CD4-positive, alpha-beta T cell (primary cell): ENCODE data around the gene RYR2. TPM values are rescaled to one million over a fixed set of nuclear protein-coding genes. Genes with fewer than 3 reads are reported as not detected.

Source experiments
- ATAC-seq: fragments of 200-7000 bp; cut with Tn5 transposase; one replicate; pipeline ENCODE4 v1.10.0; 2022; ENCODE audit warnings: mild to moderate bottlenecking; ENCODE audit not compliant: poor library complexity
- CTCF ChIA-PET: fragments of 350-600 bp; sonication (Branson Sonifier 250); formaldehyde crosslinking; loops from one replicate; lab custom pipeline; 2021; ENCODE audit warnings: antibody characterized with exemption, inconsistent platforms; lab: Charles Lee
- POLR2A ChIA-PET: fragments of 350-600 bp; sonication (Branson Sonifier 250); formaldehyde crosslinking; loops from one replicate; lab custom pipeline; 2021; ENCODE audit warnings: antibody characterized with exemption, inconsistent platforms; lab: Charles Lee
- DNase-seq, 14 experiments: peaks; one replicate each; pipeline ENCODE4 v3.0.0-alpha.2; 2013 to 2020; ENCODE audit warnings: mixed read lengths in 2 of 14
- H3K27ac ChIP-seq, 2 donors: one replicate each; pipeline versions ENCODE4 v1.5.1 to v1.7.0; 2013; ENCODE audit warnings: low read length in 2 of 2, low read depth in 1 of 2, mild to moderate bottlenecking in 1 of 2
- H3K27me3 ChIP-seq, 2 experiments: 1 replicate in 1 of 2; 2 replicates in 1 of 2; pipeline versions ENCODE4 v1.6.1 to v1.7.0; 2013; ENCODE audit warnings: low read length in 2 of 2, control low read depth in 1 of 2, mild to moderate bottlenecking in 1 of 2, moderate library complexity in 1 of 2; ENCODE audit not compliant: insufficient read depth in 2 of 2, control insufficient read depth in 1 of 2
- H3K36me3 ChIP-seq: one replicate; pipeline ENCODE4 v1.6.1; 2013; ENCODE audit warnings: low read length, control low read depth; ENCODE audit not compliant: insufficient read depth
- H3K4me1 ChIP-seq: one replicate; pipeline ENCODE4 v1.6.1; 2013; ENCODE audit warnings: low read length, control low read depth; ENCODE audit not compliant: insufficient read depth
- H3K4me3 ChIP-seq: one replicate; pipeline ENCODE4 v1.5.1; 2013; ENCODE audit warnings: mild to moderate bottlenecking, low read length, moderate library complexity
- H3K9me3 ChIP-seq, 2 experiments: 1 replicate in 1 of 2; 2 replicates in 1 of 2; pipeline versions ENCODE4 v1.6.1 to v1.7.0; 2013; ENCODE audit warnings: low read length in 2 of 2, mild to moderate bottlenecking in 2 of 2, control low read depth in 1 of 2, moderate library complexity in 1 of 2; ENCODE audit not compliant: control insufficient read depth in 1 of 2, insufficient read depth in 1 of 2
- H3K27ac Mint-ChIP-seq: one replicate; pipeline ENCODE4 v1.8.0; 2020; ENCODE audit warnings: mixed read lengths
- H3K27me3 Mint-ChIP-seq: one replicate; pipeline ENCODE4 v1.8.0; 2021; ENCODE audit warnings: mixed read lengths
- H3K36me3 Mint-ChIP-seq: one replicate; pipeline ENCODE4 v1.8.0; 2021; ENCODE audit warnings: low read depth, mixed read lengths
- H3K4me1 Mint-ChIP-seq: one replicate; pipeline ENCODE4 v1.8.0; 2021; ENCODE audit warnings: low read depth, mixed read lengths
- H3K4me3 Mint-ChIP-seq: one replicate; pipeline ENCODE4 v1.8.0; 2020; ENCODE audit warnings: mild to moderate bottlenecking, mixed read lengths
- H3K9me3 Mint-ChIP-seq: one replicate; pipeline ENCODE4 v1.8.0; 2020; ENCODE audit warnings: mixed read lengths
- CTCF ChIP-seq: fragments of 200-600 bp; IDR thresholded peaks from one replicate; pipeline ENCODE4 v1.8.0; 2022; ENCODE audit warnings: antibody characterized with exemption, mild to moderate bottlenecking
- intact Hi-C, 2 experiments: fragments of 100-400 bp; cut with DNase I in 1 of 2; cut with micrococcal nuclease in 1 of 2; formaldehyde crosslinking; loops; one replicate each; pipeline versions ENCODE4 v1.15.1 to v1.9.0; 2023 to 2025; cut with DNase I, micrococcal nuclease
- total RNA-seq, 174 experiments: library from RNA in 2 of 174; stranded (reverse) in 2 of 174; gene quantifications; one replicate each; pipeline ENCODE4 v1.2.3 and lab custom pipeline; 2021 to 2026

The RYR2 gene
- total RNA-seq, 2 experiments from 2014 or later: not detected

GRCh38 chr1:237171454-237172117 is 129.6 kb downstream of the RYR2 start:
- ATAC-seq (no peak), DNase-seq (no peak)
- ChIA-PET POLR2A (no interaction called here), CTCF (no interaction called here)
- H3K27me3 ChIP-seq: no peaks in the 10 kb centered on the region
- no peak overlapping the region for H3K27ac ChIP-seq
- H3K36me3 ChIP-seq: no peaks in the 10 kb centered on the region
- H3K4me1 Mint-ChIP-seq: no peaks in the 10 kb centered on the region
- no peak for TF ChIP-seq CTCF
- no peaks in the 10 kb centered on the region for H3K36me3 Mint-ChIP-seq
- no peak overlapping the region for H3K27ac Mint-ChIP-seq
- no peaks in the 10 kb centered on the region for H3K9me3 ChIP-seq
- intact Hi-C loops: no loop called here
- H3K4me3 ChIP-seq: no peak overlapping the region
- no peak overlapping the region for H3K4me3 Mint-ChIP-seq
- no peaks in the 10 kb centered on the region for H3K9me3 Mint-ChIP-seq
- no peaks in the 10 kb centered on the region for H3K4me1 ChIP-seq
- peaks cover 8% of the 10 kb centered on the region for H3K27me3 Mint-ChIP-seq

GRCh38 chr1:237172118-237172485 is 130.1 kb downstream of the RYR2 start:
- DNase-seq (no peak), ATAC-seq (no peak)
- Histone ChIP-seq H3K4me3 (no peak overlapping the region), H3K27ac (no peak overlapping the region), H3K4me1 (no peaks in the 10 kb centered on the region), H3K36me3 (no peaks in the 10 kb centered on the region), H3K27me3 (no peaks in the 10 kb centered on the region), H3K9me3 (no peaks in the 10 kb centered on the region)
- TF ChIP-seq CTCF: no peak
- Mint-ChIP-seq H3K27me3 (peaks cover 8% of the 10 kb centered on the region), H3K4me1 (no peaks in the 10 kb centered on the region), H3K4me3 (no peak overlapping the region), H3K36me3 (no peaks in the 10 kb centered on the region), H3K9me3 (no peaks in the 10 kb centered on the region), H3K27ac (no peak overlapping the region)
- ChIA-PET CTCF (no interaction called here), POLR2A (no interaction called here)
- intact Hi-C loops: no loop called here

GRCh38 chr1:237179503-237179902 is 137.5 kb downstream of the RYR2 start:
- ChIA-PET CTCF (no interaction called here), POLR2A (no interaction called here)
- Mint-ChIP-seq H3K9me3 (peaks cover 2% of the 10 kb centered on the region), H3K4me3 (no peak overlapping the region), H3K36me3 (no peaks in the 10 kb centered on the region), H3K27me3 (no peaks in the 10 kb centered on the region), H3K4me1 (no peaks in the 10 kb centered on the region), H3K27ac (no peak overlapping the region)
- TF ChIP-seq CTCF: no peak
- no peak overlapping the region for H3K27ac ChIP-seq
- ATAC-seq (no peak), DNase-seq (no peak)
- no peak overlapping the region for H3K4me3 ChIP-seq
- intact Hi-C loops: no loop called here
- H3K4me1 ChIP-seq: no peaks in the 10 kb centered on the region
- H3K36me3 ChIP-seq: no peaks in the 10 kb centered on the region
- H3K27me3 ChIP-seq: no peaks in the 10 kb centered on the region
- H3K9me3 ChIP-seq: no peaks in the 10 kb centered on the region
